HG02571 (cell line): ENCODE data around the gene RNF39.
"Not testable (repeated sequence)": the region's sequence is repeated elsewhere in the genome, so short reads cannot be mapped to it uniquely, and the experiment has no call there.

ENCODE experiments used
- ATAC-seq: cut with Tn5 transposase; IDR thresholded peaks from one replicate; pipeline ENCODE4 v1.9.1; 2021; ENCODE audit warnings: mild to moderate bottlenecking, moderate library complexity; ENCODE audit not compliant: unreplicated experiment

RNF39 gene

DNA sequence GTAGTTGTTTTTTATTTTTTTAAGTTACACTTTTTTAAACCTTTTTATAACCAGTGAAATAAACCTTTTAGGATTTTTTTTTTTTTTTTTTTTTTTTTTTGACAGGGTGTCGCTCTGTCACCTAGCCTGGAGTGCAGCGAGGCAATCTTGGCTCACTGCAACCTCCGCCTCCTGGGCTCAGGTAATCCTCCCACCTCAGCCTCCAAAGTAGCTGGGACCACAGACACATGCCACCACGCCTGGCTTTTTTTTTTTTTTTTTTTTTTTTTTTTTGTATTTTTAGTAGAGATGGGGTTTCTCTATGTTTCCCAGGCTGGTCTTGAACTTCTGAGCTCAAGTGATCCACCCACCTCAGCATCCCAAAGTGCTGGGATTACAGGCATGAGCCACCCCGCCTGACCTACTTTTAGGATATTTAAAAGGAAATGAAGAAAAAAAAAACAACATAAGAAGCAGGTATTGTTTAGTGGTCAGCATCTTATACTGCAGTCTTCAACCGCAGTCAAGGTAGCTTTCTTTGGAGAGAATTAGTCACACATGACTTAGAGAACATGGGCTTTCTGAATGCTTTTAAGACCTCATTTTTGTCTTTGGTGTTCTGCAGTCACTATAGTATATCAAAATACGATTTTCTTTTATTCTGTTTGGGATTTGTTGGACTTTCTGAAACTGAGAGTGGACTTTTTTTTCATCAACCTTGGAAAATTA lies 12.9 kb downstream of the RNF39 start:
- ATAC-seq, result no peak

DNA sequence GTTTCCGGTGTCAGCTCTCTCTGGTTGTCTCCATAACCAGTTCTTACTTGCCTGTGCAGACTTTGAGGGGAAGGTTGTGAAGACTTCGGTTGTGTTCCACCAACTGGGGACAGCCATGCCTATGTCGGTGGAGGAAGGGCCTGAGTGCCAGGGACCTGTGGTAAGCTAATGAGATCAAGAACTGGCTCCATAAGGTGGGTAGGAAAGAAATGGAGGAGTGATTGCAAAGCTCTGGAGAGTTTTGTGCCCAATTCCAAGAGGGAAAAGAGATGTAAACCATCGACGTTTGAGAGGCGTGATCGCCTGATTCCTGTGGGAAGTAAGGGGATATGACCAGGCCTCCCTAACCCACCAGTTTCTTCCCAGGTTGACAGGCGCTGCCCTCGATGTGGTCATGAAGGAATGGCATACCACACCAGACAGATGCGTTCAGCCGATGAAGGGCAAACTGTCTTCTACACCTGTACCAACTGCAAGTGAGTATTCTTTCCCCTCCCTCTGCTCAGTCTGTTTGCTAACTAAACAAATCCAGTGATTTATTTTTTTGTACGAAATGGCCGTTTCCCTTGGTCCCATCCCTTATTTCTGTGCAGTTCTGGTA lies 13.6 kb downstream of the RNF39 start:
- ATAC-seq, result no peak

- peak; percentile 87 for ATAC-seq
Measured at GRCh38 chr6:30061092-30061857, 14.3 kb downstream of the RNF39 start, which contains the start of gene POLR1H. Gene POLR1H, plus strand, starts transcription at chr6:30061265. Its CDS starts 260 bp downstream, at chr6:30061525.

- peak; percentile 17 for ATAC-seq
Measured at GRCh38 chr6:30060606-30061091, 14.9 kb downstream of the RNF39 start.

GRCh38 chr6:30055513-30055912 lies 20.1 kb downstream of the RNF39 start:
- no peak for ATAC-seq

DNA sequence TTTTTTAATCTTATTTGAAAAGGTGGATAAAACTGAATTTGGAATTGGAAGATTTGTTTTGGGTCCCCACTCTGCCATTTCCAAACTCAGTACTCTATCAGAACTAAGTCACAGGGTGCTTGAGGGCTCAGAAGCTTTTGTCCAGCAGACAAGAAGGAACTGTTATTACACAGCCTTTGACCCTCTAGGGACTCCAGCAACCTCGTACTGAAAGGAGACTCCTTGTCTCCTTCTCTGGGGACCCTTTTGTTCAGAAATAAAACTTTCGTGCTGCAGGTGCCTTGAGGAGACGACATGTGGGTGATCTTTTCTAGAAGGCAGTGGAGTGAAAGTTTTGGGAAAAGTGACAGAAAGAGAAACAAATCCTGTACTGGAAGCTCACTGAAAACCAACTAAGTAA lies 21.9 kb downstream of the RNF39 start:
- ATAC-seq, result no peak

DNA sequence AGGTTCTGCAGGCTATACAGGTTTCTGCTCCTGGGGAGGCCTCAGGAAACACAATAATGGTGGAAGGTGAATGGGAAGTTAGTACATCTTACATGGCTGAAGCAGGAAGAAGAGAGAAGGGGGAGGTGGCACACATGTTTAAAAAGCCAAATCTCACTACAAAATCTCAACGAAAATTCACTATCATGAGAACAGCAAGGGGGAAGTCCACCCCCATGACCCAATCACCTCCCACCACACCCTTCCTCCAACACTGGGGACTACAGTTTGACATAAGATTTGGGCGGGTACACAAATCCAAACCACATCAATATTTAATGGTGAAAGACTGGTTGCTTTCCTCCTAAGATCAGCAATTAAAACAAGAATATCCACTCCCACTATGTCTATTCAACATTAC lies 28.3 kb downstream of the RNF39 start:
- ATAC-seq, result no peak

- ATAC-seq, result no peak
Measured at GRCh38 chr6:30044630-30045029, 30.9 kb downstream of the RNF39 start.

- no peak for ATAC-seq
Measured at GRCh38 chr6:30043744-30044143, 31.8 kb downstream of the RNF39 start.

DNA sequence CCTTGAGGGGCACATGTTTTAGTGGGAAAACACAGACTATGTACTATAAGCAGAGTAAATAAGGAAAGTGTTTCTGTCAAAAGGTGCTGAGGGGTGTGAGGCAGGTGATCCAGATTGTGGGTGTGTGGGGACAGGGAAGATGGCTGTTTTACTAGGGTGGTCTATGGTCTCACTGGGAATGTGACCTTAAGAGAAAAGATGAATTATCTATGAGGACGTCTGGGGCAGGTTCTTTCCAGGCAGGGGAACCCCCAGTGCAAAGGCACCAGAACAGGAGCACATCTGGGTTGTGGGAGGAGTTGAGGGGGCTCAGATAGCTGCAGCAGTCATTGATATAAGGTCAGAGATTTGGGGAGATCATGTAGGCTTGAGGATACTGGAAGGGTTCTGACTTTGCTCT lies 32.7 kb downstream of the RNF39 start:
- no peak for ATAC-seq

DNA sequence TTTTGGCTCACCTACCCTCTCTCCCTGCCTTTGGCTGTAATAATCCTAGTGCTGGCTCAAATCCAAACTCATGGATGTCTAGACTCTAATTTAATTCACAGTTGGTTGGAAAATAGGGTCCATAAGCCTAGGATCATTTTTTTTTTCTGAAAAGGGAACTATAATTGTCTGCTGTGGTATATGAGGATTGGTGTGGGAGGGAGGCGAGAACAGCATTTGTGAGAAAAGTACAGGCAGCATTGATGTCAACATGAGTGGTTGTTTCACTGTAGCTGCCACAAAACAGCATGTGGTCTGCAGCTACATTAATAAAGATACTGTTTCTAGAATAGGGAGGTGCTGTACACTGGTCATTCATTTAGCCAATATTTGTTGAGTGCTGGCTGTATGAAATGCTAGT lies 33.1 kb downstream of the RNF39 start:
- ATAC-seq, result no peak

- no peak for ATAC-seq
Measured at GRCh38 chr6:30041821-30042220, 33.7 kb downstream of the RNF39 start.

GRCh38 chr6:30041221-30041620 lies 34.3 kb downstream of the RNF39 start:
- no peak for ATAC-seq

DNA sequence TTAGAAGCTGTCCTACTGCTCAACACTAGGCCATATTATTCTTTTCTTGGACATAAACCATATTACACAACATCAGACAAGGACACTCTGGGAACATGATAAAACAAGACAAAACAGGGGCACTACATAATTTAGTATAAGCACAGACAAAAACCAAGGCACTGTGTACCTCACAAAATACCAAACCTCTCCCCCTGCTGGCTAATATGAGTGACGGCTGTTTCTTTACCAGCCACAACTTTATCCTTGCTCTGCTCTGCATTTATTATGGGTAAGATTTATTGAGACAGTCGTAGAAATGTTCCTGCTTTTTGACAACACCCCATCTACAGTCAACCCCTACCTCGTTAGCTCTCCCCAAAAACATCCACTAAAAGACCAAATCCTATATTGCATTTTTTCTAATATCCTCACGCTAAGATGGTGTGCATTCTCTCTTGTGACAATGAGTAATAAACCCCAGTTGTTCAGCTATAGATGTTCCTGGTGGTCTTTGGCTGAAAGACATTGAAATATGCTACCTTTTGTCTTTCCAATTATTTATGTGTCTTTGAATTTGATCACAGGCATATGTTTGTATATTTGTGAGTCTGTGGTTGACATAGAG lies 38.3 kb downstream of the RNF39 start:
- ATAC-seq, result no peak

- no peak for ATAC-seq
Measured at GRCh38 chr6:30035784-30036183, 39.8 kb downstream of the RNF39 start.

DNA sequence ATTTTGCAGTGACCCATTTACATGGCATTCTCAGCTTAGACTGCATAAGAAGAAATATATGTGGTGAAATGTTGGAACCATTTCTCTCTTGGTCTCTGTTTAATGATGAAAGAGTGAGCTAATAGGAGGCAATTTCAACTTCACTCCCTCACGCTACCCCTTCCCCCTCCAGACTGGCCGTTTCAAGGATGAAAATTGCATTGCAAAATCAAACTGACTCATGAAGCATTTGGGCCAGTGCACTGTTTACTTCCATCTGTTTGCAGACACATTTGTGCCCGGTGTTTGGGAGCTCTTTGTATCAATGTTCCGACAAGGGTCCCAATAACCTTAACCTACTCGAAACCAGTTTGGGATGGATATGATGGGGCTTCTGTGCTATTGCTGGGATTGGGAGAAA lies 42.1 kb downstream of the RNF39 start:
- not testable (repeated sequence) for ATAC-seq

DNA sequence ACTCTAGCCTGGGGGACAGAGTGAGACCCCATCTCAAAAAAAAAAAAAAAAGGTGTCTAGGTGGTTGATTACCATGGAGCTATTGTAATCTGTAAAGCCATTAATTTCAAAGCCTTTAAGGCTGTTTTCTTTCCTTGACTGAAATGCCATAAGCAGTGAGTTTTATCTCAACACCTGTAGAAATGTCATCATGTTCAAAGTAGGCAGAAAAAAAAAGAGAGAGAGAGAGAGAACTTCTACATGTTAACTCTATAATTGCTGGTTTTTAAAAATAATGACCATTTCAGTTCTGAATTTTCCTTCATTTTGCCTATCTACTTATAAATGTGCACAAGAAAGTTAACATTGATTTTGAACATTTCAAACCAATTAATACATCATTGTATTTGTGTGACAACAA lies 44.2 kb downstream of the RNF39 start:
- ATAC-seq, result no peak

GRCh38 chr6:30029588-30029987 lies 46.0 kb downstream of the RNF39 start:
- ATAC-seq, result no peak

GRCh38 chr6:30025186-30025585 lies 50.4 kb downstream of the RNF39 start:
- no peak for ATAC-seq

- ATAC-seq, result not testable (repeated sequence)
Measured at GRCh38 chr6:30022712-30023111, 52.9 kb downstream of the RNF39 start.

- no peak for ATAC-seq
Measured at GRCh38 chr6:30022189-30022588, 53.4 kb downstream of the RNF39 start.
